Left ventricle myocardium inferior (tissue), 1 donor: ENCODE data around the gene RPS24. TPM values are rescaled to one million over a fixed set of nuclear protein-coding genes. Genes with fewer than 3 reads are reported as not detected.
"Not testable (repeated sequence)": the region's sequence is repeated elsewhere in the genome, so short reads cannot be mapped to it uniquely, and the experiment has no call there.

ENCODE experiments used
- DNase-seq: peaks from one replicate; pipeline ENCODE4 v3.0.0-alpha.2; 2020
- H3K27ac ChIP-seq: fragments of 200-600 bp; replicated peaks from 2 replicates; pipeline ENCODE4 v1.8.0; 2021
- H3K27me3 ChIP-seq: fragments of 200-600 bp; 2 replicates; pipeline ENCODE4 v1.8.0; 2021; ENCODE audit warnings: low read depth
- H3K36me3 ChIP-seq: fragments of 200-600 bp; 2 replicates; pipeline ENCODE4 v1.8.0; 2021
- H3K4me1 ChIP-seq: fragments of 200-600 bp; 2 replicates; pipeline ENCODE4 v1.8.0; 2021
- H3K4me3 ChIP-seq: fragments of 200-600 bp; 2 replicates; pipeline ENCODE4 v1.8.0; 2021; ENCODE audit warnings: mild to moderate bottlenecking, moderate library complexity
- H3K9me3 ChIP-seq: fragments of 200-600 bp; replicated peaks from 2 replicates; pipeline ENCODE4 v1.8.0; 2021
- CTCF ChIP-seq: fragments of 200-600 bp; IDR thresholded peaks from 2 replicates; pipeline ENCODE4 v1.8.0; 2021; ENCODE audit warnings: antibody characterized with exemption, mild to moderate bottlenecking, borderline replicate concordance
- intact Hi-C: fragments of 100-400 bp; cut with micrococcal nuclease; formaldehyde crosslinking; loops from one replicate; pipeline ENCODE4 v1.11.0; 2022
- long read RNA-seq: library from polyadenylated mRNA; unstranded; transcript quantifications from one replicate; pipeline ENCODE4 v2.0.0, GENCODE V29; 2021
- total RNA-seq: library from RNA; stranded (reverse); fragmentation: NEBNext Ultra II Directional; extraction: Animal tissue kit (Norgen Biotek cat#: 25700); gene quantifications from one replicate; pipeline ENCODE4 v1.2.1, GENCODE V29; 2021
- donor health status: DM: no; HTN: yes; CAD: no; lungs with severe emphysema.

The RPS24 gene
- total RNA-seq: 829 TPM
- long read RNA-seq, partial matches to known transcripts: 2 of 9 reads
- long read RNA-seq, other reads (novel, unspliced or antisense): 5 of 9 reads

GRCh38 chr10:78033637-78034470, at the start of gene RPS24:
Gene RPS24, plus strand, starts transcription at chr10:78033863. Its CDS starts 39 bp downstream, at chr10:78033902.
- H3K9me3 ChIP-seq: no peaks in the 10 kb centered on the region
- intact Hi-C loops: no loop called here
- peak within 1 kb of the TSS; percentile 73 for H3K27ac ChIP-seq
- peaks cover 51% of the 10 kb centered on the region for H3K4me1 ChIP-seq
- no peaks in the 10 kb centered on the region for H3K27me3 ChIP-seq
- DNase-seq: peak; percentile 94
- H3K4me3 ChIP-seq: peak within 1 kb of the TSS; percentile 75
- no peak for TF ChIP-seq CTCF
- H3K36me3 ChIP-seq: peaks cover 38% of the 10 kb centered on the region

- no peak for DNase-seq
- Histone ChIP-seq H3K27me3 (no peaks in the 10 kb centered on the region), H3K4me3 (no peak overlapping the region), H3K4me1 (peaks cover 28% of the 10 kb centered on the region), H3K36me3 (peaks cover 97% of the 10 kb centered on the region), H3K9me3 (no peaks in the 10 kb centered on the region), H3K27ac (no peak overlapping the region)
- no peak for TF ChIP-seq CTCF
- intact Hi-C loops: loop anchor here (10.0 kb wide), 1 partner anchor 130 kb away; no protein-coding TSS in a partner anchor
These were observed 48.7 kb upstream of the RPS24 start for GRCh38 chr10:77984986-77985385.

GRCh38 chr10:77987671-77988255, 45.9 kb upstream of the RPS24 start:
- Histone ChIP-seq H3K36me3 (peaks cover 98% of the 10 kb centered on the region), H3K27ac (no peak overlapping the region), H3K4me1 (peaks cover 28% of the 10 kb centered on the region), H3K4me3 (no peak overlapping the region), H3K9me3 (no peaks in the 10 kb centered on the region), H3K27me3 (no peaks in the 10 kb centered on the region)
- intact Hi-C loops: loop anchor here (10.0 kb wide), 1 partner anchor 133 kb away; no protein-coding TSS in a partner anchor
- no peak for DNase-seq
- no peak for TF ChIP-seq CTCF

GRCh38 chr10:77989081-77989724, 44.5 kb upstream of the RPS24 start:
- H3K27me3 ChIP-seq: no peaks in the 10 kb centered on the region
- no peaks in the 10 kb centered on the region for H3K9me3 ChIP-seq
- no peak for TF ChIP-seq CTCF
- H3K36me3 ChIP-seq: peaks cover 98% of the 10 kb centered on the region
- DNase-seq: peak; percentile 65
- intact Hi-C loops: loop anchor here (10.0 kb wide), 1 partner anchor 134 kb away; no protein-coding TSS in a partner anchor
- H3K27ac ChIP-seq: peak overlapping the region; percentile 83
- no peak overlapping the region for H3K4me3 ChIP-seq
- peaks cover 20% of the 10 kb centered on the region for H3K4me1 ChIP-seq

- no peak overlapping the region for H3K4me3 ChIP-seq
- no peaks in the 10 kb centered on the region for H3K27me3 ChIP-seq
- TF ChIP-seq CTCF: no peak
- intact Hi-C loops: no loop called here
- H3K36me3 ChIP-seq: peaks cover 61% of the 10 kb centered on the region
- H3K9me3 ChIP-seq: no peaks in the 10 kb centered on the region
- peaks cover 12% of the 10 kb centered on the region for H3K4me1 ChIP-seq
- DNase-seq: no peak
- no peak overlapping the region for H3K27ac ChIP-seq
These were observed 40.0 kb upstream of the RPS24 start for GRCh38 chr10:77993620-77994019.

- intact Hi-C loops, H3K4me1 ChIP-seq, H3K27me3 ChIP-seq, DNase-seq, H3K9me3 ChIP-seq, H3K27ac ChIP-seq, H3K4me3 ChIP-seq: not testable (repeated sequence)
- H3K36me3 ChIP-seq: peaks cover 63% of the 10 kb centered on the region
These were observed 34.9 kb upstream of the RPS24 start for GRCh38 chr10:77998780-77999179.
